T47D (cell line): ENCODE data around the gene EFNA2.

Experiments
- DNase-seq, 2 experiments: peaks; one replicate each; pipeline versions ENCODE4 v3.0.0 to v3.0.0-alpha.2; 2011 to 2012; ENCODE audit warnings: low read depth in 1 of 2, low spot score in 1 of 2
- JUND ChIP-seq: IDR thresholded peaks from 2 replicates; pipeline ENCODE4 v1.6.1; 2012; ENCODE audit warnings: low read depth
- in situ Hi-C: cut with HindIII; loops from 2 replicates; pipeline ENCODE4 v1.10.0; 2016; ENCODE audit warnings: low sequenced_read_pairs, low pct_unique_long_range_greater_than_20kb

The EFNA2 gene

GRCh38 chr19:1259206-1259875 is 26.3 kb upstream of the EFNA2 start:
- DNase-seq = peak in 1 of 2 experiments; percentile 67
- no peak for TF ChIP-seq JUND
- in situ Hi-C loops = no loop called here

- in situ Hi-C loops = no loop called here
- TF ChIP-seq JUND = no peak
- DNase-seq = no peak
Observed at GRCh38 chr19:1259876-1260748, 25.6 kb upstream of the EFNA2 start.

DNA sequence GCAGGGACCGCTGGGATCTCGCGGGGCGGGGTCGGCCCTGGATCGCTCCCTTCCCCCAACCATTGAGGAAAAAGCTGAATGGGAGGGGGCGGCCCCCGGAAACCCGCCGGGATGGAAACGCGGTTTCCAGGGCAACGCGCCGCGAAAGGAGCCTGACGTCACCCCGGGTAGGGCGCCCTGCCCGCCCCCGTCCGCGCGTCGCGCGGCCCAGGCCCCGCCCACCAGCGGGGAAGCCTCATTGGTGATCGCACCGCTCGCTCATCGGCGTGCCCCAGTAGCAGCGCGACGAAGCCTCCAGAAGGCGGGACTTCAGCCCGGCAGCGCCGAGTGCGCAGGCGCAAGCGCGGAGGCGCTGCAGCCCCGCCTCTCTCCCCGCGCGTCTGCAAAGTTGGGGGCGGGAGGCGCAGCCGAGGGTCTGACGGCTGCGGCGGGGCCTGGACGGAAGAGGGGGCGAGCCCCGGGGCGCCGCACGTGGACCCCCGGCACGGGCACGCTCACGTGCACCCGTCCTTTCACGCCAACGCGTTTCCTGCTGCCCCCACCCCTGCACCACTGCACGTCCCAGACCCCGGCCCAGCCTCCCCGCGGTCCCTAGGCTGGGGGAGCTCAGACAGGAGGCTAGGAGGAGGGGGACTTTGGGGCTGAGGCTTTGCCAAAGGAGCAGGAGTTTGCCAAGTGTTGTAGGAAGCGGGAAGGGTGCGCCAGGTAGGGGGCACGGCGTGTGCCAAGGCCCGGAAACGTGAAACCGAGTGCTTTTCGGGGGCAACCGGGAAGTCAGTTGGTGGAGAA is 24.7 kb upstream of the EFNA2 start:
- in situ Hi-C loops = no loop called here
- TF ChIP-seq JUND = no peak
- peak; percentile 88 to 95 for DNase-seq

DNA sequence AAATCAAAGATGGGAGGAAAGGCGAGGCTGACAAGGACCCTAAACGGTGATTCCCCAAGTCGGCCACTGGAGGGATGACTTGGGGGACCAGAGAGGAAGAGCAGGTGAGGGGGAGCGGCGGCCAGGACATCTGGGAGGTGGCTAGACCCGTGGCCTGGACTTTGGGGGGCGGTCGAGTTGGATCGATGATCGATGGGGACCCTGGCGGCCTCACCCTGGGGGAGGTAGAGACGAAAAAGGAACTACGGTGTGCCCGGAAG is 24.2 kb upstream of the EFNA2 start:
- TF ChIP-seq JUND = no peak
- in situ Hi-C loops = no loop called here
- DNase-seq = no peak

DNA sequence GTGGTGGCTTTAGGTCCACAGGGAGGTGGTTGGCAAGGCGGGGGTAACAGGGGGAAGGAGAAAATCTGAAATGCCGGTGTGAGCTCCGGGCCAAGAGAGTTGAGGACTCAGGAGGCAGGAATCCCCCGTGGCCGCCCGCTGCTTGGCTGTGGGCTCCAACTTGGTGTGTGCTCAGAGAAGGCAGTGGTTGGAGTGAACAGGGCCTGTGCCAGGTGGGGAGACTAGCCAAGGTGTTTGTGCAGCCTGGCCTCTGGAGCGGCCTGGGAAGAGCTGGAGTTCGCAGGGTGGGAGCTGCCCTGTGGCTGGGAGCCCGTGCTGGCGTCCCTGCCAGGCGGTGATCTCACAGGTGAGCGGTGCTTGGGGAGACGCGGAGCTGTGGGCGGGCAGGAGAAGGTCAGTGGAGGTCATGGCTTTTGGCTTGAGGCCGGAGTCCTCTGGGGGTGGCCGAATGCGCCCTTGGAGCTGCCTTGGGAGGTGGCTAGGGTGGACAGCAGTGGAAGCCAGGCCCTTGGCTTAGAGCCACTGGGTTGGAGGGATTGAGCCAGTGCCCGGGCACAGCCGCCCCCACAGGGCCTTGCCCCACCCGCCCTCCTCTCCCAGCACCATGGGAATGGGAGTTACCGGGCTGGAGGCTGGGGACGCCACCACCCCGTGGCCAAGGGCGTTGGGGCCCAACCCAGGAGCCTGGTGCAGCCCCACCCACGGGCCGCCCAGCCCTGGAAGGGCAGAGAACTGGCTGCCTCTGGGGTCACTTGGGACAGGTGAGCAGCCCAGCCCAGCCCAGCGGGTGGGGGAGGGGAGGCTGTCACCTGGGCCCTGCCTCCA is 23.7 kb upstream of the EFNA2 start:
- in situ Hi-C loops = no loop called here
- no peak for TF ChIP-seq JUND
- peak; percentile 59 to 93 for DNase-seq

DNA sequence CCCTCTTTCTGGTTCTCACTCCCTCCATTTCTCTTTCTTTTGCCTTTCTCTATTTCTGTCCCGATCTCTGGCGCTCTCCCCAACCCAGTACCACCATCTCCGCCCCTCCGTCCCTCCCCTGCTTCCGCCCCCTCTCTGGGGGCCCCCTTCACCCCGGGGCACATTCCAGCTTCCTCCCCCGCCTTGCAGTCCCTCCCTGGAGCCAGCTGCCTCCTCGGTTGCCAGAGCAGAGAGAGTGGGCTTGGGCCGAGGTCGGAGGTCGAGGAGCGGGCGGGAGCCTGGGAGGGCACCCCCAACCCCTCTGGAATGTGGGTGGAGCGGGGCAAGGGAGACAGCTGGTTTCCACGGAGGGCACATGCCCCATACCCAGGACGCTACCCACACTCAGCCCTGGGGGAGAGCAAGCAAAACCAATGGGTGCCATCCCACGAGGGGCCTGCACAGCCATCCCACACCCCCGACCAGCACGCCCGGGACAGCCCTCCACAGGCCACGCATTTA is 23.0 kb upstream of the EFNA2 start:
- no peak for TF ChIP-seq JUND
- in situ Hi-C loops = no loop called here
- DNase-seq = no peak

DNA sequence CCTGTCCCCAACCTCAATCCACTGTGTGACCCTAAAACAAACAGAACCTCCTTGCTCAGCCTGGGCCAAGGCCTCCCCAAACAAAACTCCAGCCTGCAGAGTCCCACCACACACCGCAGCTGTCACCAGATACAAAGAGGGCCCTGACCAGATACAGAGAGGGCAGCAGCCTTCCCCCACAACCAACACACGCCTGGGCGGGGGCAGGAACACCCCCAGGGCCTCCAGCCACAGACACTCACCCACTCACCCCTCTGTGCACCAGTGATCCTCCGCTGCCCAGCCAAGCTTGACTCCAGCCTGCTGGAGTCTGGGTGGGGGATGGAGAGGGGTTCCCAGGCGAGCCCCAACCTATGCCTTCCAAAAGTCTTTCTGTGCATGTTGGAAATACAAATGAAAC is 22.5 kb upstream of the EFNA2 start:
- in situ Hi-C loops = no loop called here
- DNase-seq = no peak

DNA sequence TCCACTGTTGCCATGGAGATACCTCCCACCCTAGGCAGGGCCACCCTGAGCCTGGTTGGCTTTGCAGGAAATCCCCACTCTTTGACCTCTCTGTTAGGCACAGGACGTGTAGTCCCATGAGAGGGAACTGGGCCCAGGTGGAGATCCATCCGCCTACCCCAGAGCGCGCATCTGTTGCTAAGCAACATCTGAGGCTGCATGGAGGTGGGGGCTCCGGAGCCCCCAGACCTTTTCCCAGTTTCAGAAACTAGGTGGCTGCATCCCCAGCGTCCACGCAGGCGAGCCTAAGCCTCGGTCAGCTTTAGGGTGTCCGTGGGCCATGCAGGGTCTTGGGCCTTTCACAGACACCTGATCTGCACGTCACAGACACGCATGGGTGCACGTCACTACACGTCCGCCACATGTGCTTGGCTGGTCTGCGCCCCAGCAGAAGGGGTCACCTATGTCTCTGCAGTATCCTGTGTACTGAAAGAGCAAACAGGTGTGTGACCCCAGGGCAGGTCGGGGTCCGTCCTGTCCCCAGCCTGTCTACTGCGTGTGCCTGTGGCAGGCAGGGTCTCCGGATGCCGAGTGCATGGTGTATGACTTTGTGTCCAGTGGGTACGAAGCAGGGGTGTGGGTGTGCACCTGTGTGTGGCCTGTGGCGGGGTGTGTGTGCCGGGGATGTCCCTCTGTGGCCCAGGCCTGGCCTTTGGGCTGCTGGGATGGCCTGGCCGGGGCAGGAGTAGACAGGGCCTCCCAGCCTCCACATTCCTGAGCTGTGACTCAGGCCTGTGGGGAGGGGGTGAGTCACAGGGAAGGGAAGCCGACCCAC is 20.7 kb upstream of the EFNA2 start:
- DNase-seq = peak in 1 of 2 experiments; percentile 61
- in situ Hi-C loops = no loop called here
- TF ChIP-seq JUND = peak; percentile 70; the same call in 1 of the 2 replicates

More for the DNA sequence above, 22.5 kb upstream of the EFNA2 start:
- TF ChIP-seq JUND = no peak

DNA sequence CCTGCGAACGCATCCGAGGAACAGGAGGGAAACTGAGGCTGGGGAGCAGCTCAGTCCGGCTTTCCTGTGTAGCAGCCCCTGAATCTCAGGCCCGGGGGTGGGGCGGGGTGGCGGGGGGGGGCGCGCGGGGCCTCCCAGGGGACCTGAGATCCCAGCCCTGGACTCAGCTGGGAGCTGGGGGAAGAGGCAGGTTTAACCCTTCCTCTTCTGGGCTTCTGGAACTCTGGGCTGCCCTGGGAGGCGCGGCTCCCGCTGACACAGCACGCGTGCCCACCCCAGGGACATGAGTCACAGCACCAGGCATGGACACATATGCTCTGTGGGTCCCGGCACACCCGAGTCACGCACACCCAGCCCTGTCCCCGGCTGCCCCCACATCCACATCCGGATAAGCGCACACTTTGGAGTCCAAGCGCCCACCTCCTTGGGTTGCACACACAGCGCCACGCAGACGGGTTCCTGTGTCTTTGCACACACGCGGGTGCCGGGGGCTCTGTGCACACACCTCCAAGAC is 20.0 kb upstream of the EFNA2 start:
- no peak for DNase-seq
- in situ Hi-C loops = no loop called here
- no peak for TF ChIP-seq JUND

GRCh38 chr19:1266129-1266915 is 19.4 kb upstream of the EFNA2 start:
- in situ Hi-C loops = no loop called here
- peak; percentile 74 to 93 for DNase-seq
- TF ChIP-seq JUND = no peak
